GM03348 (cell line): ENCODE data around the gene CCL4.
"Not testable (repeated sequence)": the region's sequence is repeated elsewhere in the genome, so short reads cannot be mapped to it uniquely, and the experiment has no call there.

Experiments used
- DNase-seq: peaks from one replicate; pipeline ENCODE4 v3.0.0; 2012; ENCODE audit warnings: low spot score

Gene CCL4

DNA sequence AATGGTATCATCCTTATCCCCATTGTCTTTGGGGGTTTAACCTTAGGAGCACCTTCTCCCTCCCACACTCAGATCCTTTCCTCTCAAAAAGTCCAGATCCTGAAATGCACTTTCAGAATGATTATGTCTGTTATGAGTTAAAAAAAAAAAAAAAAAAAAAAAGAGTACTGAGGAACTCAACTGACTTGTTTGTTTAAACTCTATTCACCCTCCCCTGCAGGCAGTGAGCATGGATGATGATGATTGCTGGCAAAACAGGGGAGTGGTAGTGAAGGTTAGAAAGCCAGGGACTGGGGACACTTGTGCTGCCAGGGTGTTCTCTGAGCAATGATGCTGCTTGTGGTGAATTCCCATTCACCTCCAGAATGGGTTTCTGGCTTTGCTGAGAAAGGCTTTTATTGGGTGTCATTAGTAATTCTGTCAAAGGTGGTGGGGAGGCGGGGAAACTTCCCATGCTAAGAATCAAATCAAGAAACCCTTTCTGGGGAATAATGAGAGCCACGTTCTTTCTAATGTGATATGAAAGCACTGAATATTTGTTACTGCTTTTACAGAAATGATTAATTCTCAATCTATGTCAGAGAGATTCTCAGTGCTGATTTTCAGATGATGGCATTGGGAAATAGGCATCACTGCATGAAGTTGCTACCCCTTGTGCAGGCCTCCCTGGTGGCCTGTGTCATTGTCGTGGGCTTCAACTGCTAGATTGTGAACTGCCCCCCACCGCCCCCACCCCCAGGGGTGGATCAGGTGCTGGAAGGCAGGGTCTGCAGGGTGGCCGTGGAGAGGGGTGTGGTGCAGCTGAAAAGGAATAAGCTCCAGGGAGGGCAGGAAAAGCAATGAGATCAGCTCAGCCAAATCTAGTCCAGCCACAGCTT is 14.1 kb downstream of the CCL4 start:
- no peak for DNase-seq

DNA sequence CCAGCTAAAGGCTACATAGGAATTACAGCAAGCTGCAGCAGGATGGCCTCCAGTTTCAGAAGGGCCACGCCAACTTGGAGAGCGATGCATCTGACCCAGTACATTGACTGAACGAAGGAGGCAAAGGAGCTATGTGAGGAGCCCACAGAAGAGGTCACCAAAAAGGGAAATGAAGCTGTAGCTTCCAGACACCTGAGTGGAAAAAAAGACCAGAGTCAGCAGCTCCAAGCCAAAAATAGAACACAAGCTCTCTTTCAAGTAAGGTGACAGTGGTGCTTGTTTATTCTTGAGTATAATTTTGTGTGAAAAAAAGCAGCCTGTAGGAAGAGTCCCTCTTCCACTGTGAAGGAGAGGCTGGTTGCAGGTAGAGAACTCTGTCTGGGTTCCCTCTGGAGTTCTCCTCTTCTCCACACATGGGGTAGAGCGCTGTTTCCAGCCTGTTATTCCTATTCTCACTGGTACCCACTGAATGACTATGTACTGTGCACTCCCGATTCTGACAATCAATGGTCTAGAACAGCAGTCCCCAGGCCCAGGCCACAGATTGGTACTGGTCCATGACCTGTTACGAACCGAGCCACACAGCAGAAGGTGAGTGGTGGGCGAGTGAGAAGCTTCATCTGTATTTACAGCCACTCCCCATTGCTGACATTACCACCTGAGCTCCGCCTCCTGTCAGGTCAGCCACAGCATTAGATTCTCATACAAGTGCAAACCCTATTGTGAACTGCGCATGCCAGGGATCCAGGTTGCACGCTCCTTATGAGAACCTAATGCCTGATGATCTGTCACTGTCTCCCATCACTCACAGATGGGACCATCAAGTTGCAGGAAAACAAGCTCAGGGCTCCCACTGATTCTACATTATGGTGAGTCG is 15.1 kb downstream of the CCL4 start:
- DNase-seq: no peak

DNA sequence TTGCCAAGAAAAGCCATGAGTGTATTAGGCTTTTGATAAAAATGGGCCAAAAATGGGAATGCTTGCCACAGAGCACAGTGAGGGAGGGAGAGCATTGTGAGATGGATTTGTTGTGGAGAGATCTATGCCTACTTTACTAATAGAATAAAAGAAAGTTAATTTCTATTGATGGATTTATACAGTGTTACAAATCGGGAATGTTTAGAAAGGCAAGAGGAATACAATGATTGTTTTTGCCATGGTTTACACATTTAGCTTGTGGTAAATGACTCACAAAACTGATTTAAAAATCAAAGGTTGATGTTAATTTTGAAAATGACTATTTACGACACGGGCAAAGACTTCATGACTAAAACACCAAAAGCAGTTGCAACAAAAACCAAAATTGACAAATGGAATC is 16.6 kb downstream of the CCL4 start:
- DNase-seq: no peak

DNA sequence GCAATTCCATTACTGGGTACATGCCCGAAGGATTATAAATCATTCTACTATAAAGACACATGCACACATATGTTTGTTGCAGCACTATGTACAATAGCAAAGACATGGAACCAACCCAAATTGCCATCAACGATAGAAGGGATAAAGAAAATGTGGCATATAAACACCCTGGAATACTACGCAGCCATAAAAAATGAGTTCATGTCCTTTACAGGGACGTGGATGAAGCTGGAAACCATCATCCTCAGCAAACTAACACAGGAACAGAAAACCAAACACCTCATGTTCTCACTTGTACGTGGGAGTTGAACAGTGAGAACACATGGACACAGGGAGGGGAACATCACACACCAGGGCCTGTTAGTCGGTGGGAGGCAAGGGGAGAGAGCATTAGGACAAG is 17.5 kb downstream of the CCL4 start:
- DNase-seq: not testable (repeated sequence)

- DNase-seq: no peak
Observed at GRCh38 chr17:36123431-36123830, 19.8 kb downstream of the CCL4 start.

- DNase-seq: no peak
Observed at GRCh38 chr17:36124879-36125824, 21.5 kb downstream of the CCL4 start.

DNA sequence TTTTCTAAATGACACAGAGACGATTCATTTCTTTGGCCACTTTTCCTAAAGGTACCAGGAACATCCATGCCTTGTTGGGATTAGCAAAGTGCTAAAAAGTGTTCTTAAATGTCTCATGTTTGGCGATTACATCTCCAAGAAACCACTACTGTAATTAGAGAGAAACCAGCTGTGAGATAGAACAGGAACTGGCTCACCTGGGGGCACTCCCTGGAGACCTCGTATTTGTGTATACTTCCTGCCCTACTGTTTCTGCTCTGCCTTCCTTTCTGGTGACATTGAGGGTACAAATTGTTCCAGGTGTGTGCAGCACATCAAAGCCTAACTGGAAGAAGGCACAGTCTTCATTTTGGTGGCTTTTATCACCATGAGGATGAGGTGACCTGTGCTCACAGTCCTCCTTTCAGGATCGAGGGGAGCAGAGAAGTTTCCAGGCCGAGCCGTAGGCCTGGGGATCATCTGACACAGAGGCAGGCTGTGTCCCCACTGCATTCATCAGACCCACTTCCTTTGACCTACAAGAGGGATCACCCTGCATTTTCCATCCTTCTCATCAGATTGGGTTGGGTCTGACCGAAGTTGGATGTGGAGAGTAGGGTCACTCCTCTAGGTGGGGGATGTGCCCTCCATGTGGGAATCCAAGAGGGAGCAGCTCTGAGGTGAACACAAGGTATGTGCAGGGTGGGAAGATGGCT is 23.7 kb downstream of the CCL4 start:
- DNase-seq: no peak

DNA sequence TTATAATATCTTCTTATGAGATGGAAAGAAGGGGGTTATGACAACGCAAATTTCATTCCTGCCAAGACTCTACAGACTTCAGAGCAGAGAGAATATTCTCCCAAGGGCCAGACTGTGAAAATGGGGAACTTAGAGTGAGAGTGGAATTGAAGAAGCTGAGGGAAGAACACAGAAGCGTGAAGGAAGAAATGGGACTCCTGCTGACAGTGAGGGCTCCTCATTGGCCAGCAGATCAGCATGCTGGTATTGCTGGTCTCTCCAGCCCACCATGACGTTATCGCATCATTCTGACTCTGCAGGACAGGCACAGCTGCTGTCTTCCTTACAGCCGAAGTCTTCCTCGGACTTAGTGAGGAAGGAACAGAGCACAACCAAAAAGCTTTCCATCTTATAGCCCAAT is 24.3 kb downstream of the CCL4 start:
- DNase-seq: no peak

- DNase-seq: no peak
Observed at GRCh38 chr17:36128411-36128978, 24.9 kb downstream of the CCL4 start.

GRCh38 chr17:36129616-36130015 is 26.0 kb downstream of the CCL4 start:
- DNase-seq: no peak

DNA sequence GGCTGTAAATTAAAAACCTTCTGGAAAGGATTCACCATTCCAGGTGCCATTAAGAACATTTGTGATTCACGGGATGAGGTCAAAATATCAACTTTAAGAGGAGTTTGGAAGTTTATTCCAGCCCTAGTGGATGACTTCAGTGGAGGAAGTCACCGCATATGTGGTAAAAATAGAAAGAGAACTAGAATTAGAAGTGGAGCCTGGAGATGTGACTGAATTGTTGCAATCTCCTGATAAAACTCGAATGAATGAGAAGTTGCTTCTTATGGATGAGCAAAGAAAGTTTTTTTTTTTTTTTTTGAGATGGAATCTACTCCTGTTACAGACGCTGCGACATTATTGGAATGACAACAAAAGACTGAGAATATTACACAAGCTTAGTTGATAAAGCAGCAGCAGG is 26.7 kb downstream of the CCL4 start:
- DNase-seq: no peak

DNA sequence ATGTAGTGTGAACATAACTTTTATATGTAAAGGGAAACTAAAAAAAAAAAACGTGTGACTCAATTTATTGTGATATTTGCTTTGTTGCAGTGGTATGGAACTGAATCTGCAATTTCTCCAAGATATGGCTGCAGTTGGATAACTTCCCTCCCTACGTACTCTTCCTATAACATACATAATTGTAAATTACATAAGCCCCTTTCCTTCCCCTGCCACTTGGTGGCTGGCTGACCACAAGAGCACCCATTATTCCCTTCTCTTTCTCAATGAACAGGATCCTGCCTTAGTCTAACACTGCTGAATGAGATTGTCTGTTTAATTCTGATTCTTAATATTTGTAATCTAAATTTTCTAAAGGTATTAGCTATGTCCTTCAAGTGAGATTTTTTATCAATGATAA is 27.8 kb downstream of the CCL4 start:
- no peak for DNase-seq

GRCh38 chr17:36131931-36132330 is 28.3 kb downstream of the CCL4 start:
- no peak for DNase-seq

GRCh38 chr17:36132421-36132831 is 28.8 kb downstream of the CCL4 start:
- no peak for DNase-seq

- no peak for DNase-seq
Observed at GRCh38 chr17:36133602-36134236, 30.1 kb downstream of the CCL4 start.

GRCh38 chr17:36135465-36135864 is 31.8 kb downstream of the CCL4 start:
- no peak for DNase-seq

GRCh38 chr17:36136036-36136435 is 32.4 kb downstream of the CCL4 start:
- no peak for DNase-seq

DNA sequence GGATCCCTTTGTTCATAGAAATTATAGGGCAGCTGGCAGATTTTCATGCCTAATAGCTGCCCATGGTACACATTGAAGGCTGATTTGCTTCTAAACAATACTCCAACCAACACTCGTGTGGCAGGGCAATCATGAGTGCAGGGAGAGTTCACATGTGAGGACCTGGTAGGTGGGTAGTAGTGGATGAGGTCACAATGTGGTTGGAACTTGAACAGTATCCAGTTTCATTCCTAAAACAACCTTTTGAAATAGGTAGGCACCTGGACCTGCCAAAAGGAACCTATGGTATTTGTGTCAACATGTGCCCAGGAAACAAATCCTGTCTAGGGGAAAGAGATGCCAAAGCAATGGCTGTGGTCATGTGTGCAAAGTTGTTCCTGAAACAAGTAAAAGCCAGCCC is 32.8 kb downstream of the CCL4 start:
- DNase-seq: no peak

- DNase-seq: no peak
Observed at GRCh38 chr17:36142235-36142634, 38.6 kb downstream of the CCL4 start.

DNA sequence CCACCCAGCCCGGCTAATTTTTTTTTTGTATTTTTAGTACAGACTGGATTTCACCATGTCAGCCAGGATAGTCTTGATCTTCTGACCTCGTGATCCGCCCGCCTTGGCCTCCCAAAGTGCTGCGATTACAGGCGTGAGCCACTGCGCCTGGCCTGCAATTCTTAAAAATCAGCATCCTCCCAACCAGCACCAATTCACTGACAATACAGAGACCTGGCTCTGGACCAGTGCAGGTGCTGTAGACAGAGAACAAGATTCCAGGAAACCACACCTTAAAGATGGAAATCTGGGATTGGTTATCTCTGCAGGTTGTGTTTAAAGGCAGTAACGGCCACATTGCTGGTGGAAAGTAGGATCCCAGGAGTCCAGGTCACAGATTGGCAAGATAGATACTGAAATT is 39.2 kb downstream of the CCL4 start:
- DNase-seq: no peak

GRCh38 chr17:36144014-36144413 is 40.4 kb downstream of the CCL4 start:
- DNase-seq: no peak
